CD4-positive, alpha-beta T cell treated with Interleukin-4 for 1 hour (primary cell): ENCODE results near the gene AFG3L2.
A peak's percentile ranks its signal among the peaks of the same experiment; 100 is the strongest.
"Not testable (repeated sequence)": the region's sequence is repeated elsewhere in the genome, so short reads cannot be mapped to it uniquely, and the experiment has no call there.

Experiments
- DNase-seq, 2 donors: peaks; one replicate each; pipeline ENCODE4 v3.0.0-alpha.2; 2020 to 2022

AFG3L2 gene

GRCh38 chr18:12376754-12377555, at the start of gene AFG3L2:
Gene AFG3L2 (minus strand): TSS chr18:12377227. CDS start chr18:12377082, 145 bp downstream.
- peak; percentile 100 for DNase-seq

- no peak for DNase-seq
Measured at GRCh38 chr18:12424252-12424651, 47.2 kb upstream of the AFG3L2 start.

GRCh38 chr18:12423820-12424219, 46.8 kb upstream of the AFG3L2 start:
- DNase-seq: no peak

GRCh38 chr18:12423393-12423792, 46.4 kb upstream of the AFG3L2 start:
- no peak for DNase-seq

GRCh38 chr18:12422936-12423335, 45.9 kb upstream of the AFG3L2 start:
- DNase-seq: no peak

- no peak for DNase-seq
Measured at GRCh38 chr18:12421732-12422131, 44.7 kb upstream of the AFG3L2 start.

GRCh38 chr18:12420821-12421421, 43.9 kb upstream of the AFG3L2 start:
- no peak for DNase-seq

GRCh38 chr18:12417687-12418086, 40.7 kb upstream of the AFG3L2 start:
- DNase-seq: no peak

- no peak for DNase-seq
Measured at GRCh38 chr18:12416098-12416729, 39.2 kb upstream of the AFG3L2 start.

GRCh38 chr18:12411456-12411855, 34.4 kb upstream of the AFG3L2 start:
- no peak for DNase-seq

GRCh38 chr18:12410747-12411146, 33.7 kb upstream of the AFG3L2 start:
- not testable (repeated sequence) for DNase-seq

GRCh38 chr18:12410081-12410481, 33.1 kb upstream of the AFG3L2 start:
- no peak for DNase-seq

GRCh38 chr18:12409469-12409868, 32.4 kb upstream of the AFG3L2 start:
- DNase-seq: no peak

GRCh38 chr18:12408247-12408869, 31.3 kb upstream of the AFG3L2 start:
- DNase-seq: no peak

GRCh38 chr18:12406371-12407111, 29.5 kb upstream of the AFG3L2 start:
- no peak for DNase-seq

- DNase-seq: no peak
Measured at GRCh38 chr18:12405066-12405465, 28.0 kb upstream of the AFG3L2 start.

GRCh38 chr18:12403601-12404506, 26.8 kb upstream of the AFG3L2 start:
- DNase-seq: no peak

- no peak for DNase-seq
Measured at GRCh38 chr18:12401881-12402280, 24.9 kb upstream of the AFG3L2 start.

- DNase-seq: no peak
Measured at GRCh38 chr18:12399231-12399630, 22.2 kb upstream of the AFG3L2 start.

GRCh38 chr18:12398625-12399024, 21.6 kb upstream of the AFG3L2 start:
- no peak for DNase-seq

GRCh38 chr18:12397793-12398192, 20.8 kb upstream of the AFG3L2 start:
- no peak for DNase-seq

GRCh38 chr18:12397254-12397653, 20.2 kb upstream of the AFG3L2 start:
- no peak for DNase-seq
